ENCODE data around the gene ANKRD16.

ANKRD16 gene

GRCh38 chr10:5905854-5906507, 16.3 kb upstream of the ANKRD16 start:
- TF ChIP-seq SPI1 (IDR thresholded peaks at IDR 0.05; ENCODE audit: borderline replicate concordance, low read depth) (no peak), CTCF (IDR thresholded peaks at IDR 0.05; ENCODE audit: insufficient read depth, low read length) (no peak), GABPA (IDR thresholded peaks at IDR 0.05; ENCODE audit: low read depth) (no peak), POLR2AphosphoS5 (IDR thresholded peaks at IDR 0.05; ENCODE audit: low read depth) (no peak), REST (IDR thresholded peaks at IDR 0.05; ENCODE audit: insufficient replicate concordance, low read depth) (no peak)
- H3K27me3 ChIP-seq (ENCODE audit: insufficient read depth, poor library complexity, severe bottlenecking): no peaks in the 10 kb centered on the region
- no peak overlapping the region for H3K4me3 ChIP-seq (replicated peaks; ENCODE audit: insufficient read depth, low read length)
- H3K27ac ChIP-seq (replicated peaks): no peak overlapping the region
- no peak for DNase-seq (ENCODE audit: low read depth in 1 of 2, low spot score in 1 of 2)

- Histone ChIP-seq H3K27me3 (ENCODE audit: insufficient read depth, poor library complexity, severe bottlenecking) (no peaks in the 10 kb centered on the region), H3K27ac (replicated peaks) (no peak overlapping the region), H3K4me3 (replicated peaks; ENCODE audit: insufficient read depth, low read length) (no peak overlapping the region)
- TF ChIP-seq CTCF (IDR thresholded peaks at IDR 0.05; ENCODE audit: insufficient read depth, low read length) (no peak), GABPA (IDR thresholded peaks at IDR 0.05; ENCODE audit: low read depth) (no peak), REST (IDR thresholded peaks at IDR 0.05; ENCODE audit: insufficient replicate concordance, low read depth) (no peak), SPI1 (IDR thresholded peaks at IDR 0.05; ENCODE audit: borderline replicate concordance, low read depth) (no peak)
- no peak for DNase-seq (ENCODE audit: low read depth in 1 of 2, low spot score in 1 of 2)
These were observed 14.5 kb upstream of the ANKRD16 start for GRCh38 chr10:5904227-5904626.

GRCh38 chr10:5903563-5903962, 13.9 kb upstream of the ANKRD16 start:
- TF ChIP-seq SPI1 (IDR thresholded peaks at IDR 0.05; ENCODE audit: borderline replicate concordance, low read depth) (no peak), GABPA (IDR thresholded peaks at IDR 0.05; ENCODE audit: low read depth) (no peak)
- Histone ChIP-seq H3K4me3 (replicated peaks; ENCODE audit: insufficient read depth, low read length) (no peak overlapping the region), H3K27me3 (ENCODE audit: insufficient read depth, poor library complexity, severe bottlenecking) (no peaks in the 10 kb centered on the region), H3K27ac (replicated peaks) (no peak overlapping the region)
- no peak for DNase-seq (ENCODE audit: low read depth in 1 of 2, low spot score in 1 of 2)

- DNase-seq (ENCODE audit: low read depth in 1 of 2, low spot score in 1 of 2): no peak
- no peak overlapping the region for H3K4me3 ChIP-seq (replicated peaks; ENCODE audit: insufficient read depth, low read length)
- TF ChIP-seq REST (IDR thresholded peaks at IDR 0.05; ENCODE audit: insufficient replicate concordance, low read depth) (no peak), CTCF (IDR thresholded peaks at IDR 0.05; ENCODE audit: insufficient read depth, low read length) (no peak), GABPA (IDR thresholded peaks at IDR 0.05; ENCODE audit: low read depth) (no peak), POLR2AphosphoS5 (IDR thresholded peaks at IDR 0.05; ENCODE audit: low read depth) (no peak), SPI1 (IDR thresholded peaks at IDR 0.05; ENCODE audit: borderline replicate concordance, low read depth) (no peak)
- no peaks in the 10 kb centered on the region for H3K27me3 ChIP-seq (ENCODE audit: insufficient read depth, poor library complexity, severe bottlenecking)
- H3K27ac ChIP-seq (replicated peaks): no peak overlapping the region
These were observed 13.0 kb upstream of the ANKRD16 start for GRCh38 chr10:5902511-5903274.

Data from HL-60 (cell line).